Hepatocyte (in vitro differentiated cells): ENCODE results near the gene IRF2. TPM values are rescaled to one million over a fixed set of nuclear protein-coding genes. Genes with fewer than 3 reads are reported as not detected.

Source experiments
- DNase-seq: peaks from one replicate; pipeline ENCODE4 v3.0.0-alpha.2; 2016; ENCODE audit warnings: low spot score
- H2AFZ ChIP-seq: fragments of 200-600 bp; sonication (generic); 2 replicates; pipeline ENCODE4 v1.6.0; 2016; ENCODE audit warnings: antibody characterized with exemption, mild to moderate bottlenecking
- H3K27ac ChIP-seq: fragments of 200-600 bp; sonication (generic); 2 replicates; pipeline ENCODE4 v1.5.1; 2016; ENCODE audit warnings: mild to moderate bottlenecking
- H3K27me3 ChIP-seq: fragments of 200-600 bp; sonication (generic); 2 replicates; pipeline ENCODE4 v1.6.1; 2016
- H3K36me3 ChIP-seq: fragments of 200-600 bp; sonication (generic); replicated peaks from 2 replicates; pipeline ENCODE4 v1.5.1; 2016; ENCODE audit warnings: low read depth; ENCODE audit not compliant: insufficient read depth
- H3K4me1 ChIP-seq: fragments of 200-600 bp; sonication (generic); 2 replicates; pipeline ENCODE4 v1.5.1; 2016; ENCODE audit warnings: mild to moderate bottlenecking, moderate library complexity; ENCODE audit not compliant: insufficient read depth
- H3K4me2 ChIP-seq: fragments of 200-600 bp; sonication (generic); 2 replicates; pipeline ENCODE4 v1.6.0; 2016
- H3K4me3 ChIP-seq: fragments of 200-600 bp; sonication (generic); 2 replicates; pipeline ENCODE4 v1.5.1; 2016; ENCODE audit warnings: mild to moderate bottlenecking
- H3K79me2 ChIP-seq: fragments of 200-600 bp; sonication (generic); 2 replicates; pipeline ENCODE4 v1.6.0; 2017; ENCODE audit warnings: mild to moderate bottlenecking
- H3K9me2 ChIP-seq: fragments of 200-600 bp; sonication (generic); replicated peaks from 2 replicates; pipeline ENCODE4 v1.6.0; 2017; ENCODE audit warnings: mild to moderate bottlenecking; ENCODE audit not compliant: insufficient read depth
- H3K9me3 ChIP-seq: fragments of 200-600 bp; sonication (generic); 2 replicates; pipeline ENCODE4 v1.5.1; 2016; ENCODE audit warnings: low read depth, mild to moderate bottlenecking
- H4K20me1 ChIP-seq: fragments of 200-600 bp; sonication (generic); 2 replicates; pipeline ENCODE4 v1.6.0; 2016; ENCODE audit warnings: mild to moderate bottlenecking; ENCODE audit not compliant: insufficient read depth, poor library complexity, severe bottlenecking
- CTCF ChIP-seq: fragments of 200-600 bp; sonication (generic); IDR thresholded peaks from 2 replicates; pipeline ENCODE4 v1.5.1; 2016; ENCODE audit warnings: antibody characterized with exemption, mild to moderate bottlenecking; ENCODE audit not compliant: poor library complexity
- EZH2 ChIP-seq: fragments of 200-600 bp; sonication (generic); IDR thresholded peaks from 2 replicates; pipeline ENCODE4 v1.6.1; 2016; ENCODE audit warnings: antibody characterized with exemption, mild to moderate bottlenecking, borderline replicate concordance
- EZH2phosphoT487 ChIP-seq: fragments of 200-600 bp; sonication (generic); IDR thresholded peaks from one replicate; pipeline ENCODE4 v1.6.1; 2018; ENCODE audit warnings: antibody characterized with exemption, mild to moderate bottlenecking, low read depth, moderate library complexity; ENCODE audit not compliant: unreplicated experiment, severe bottlenecking
- WGBS: methylation state at CpG from one replicate; pipeline ENCODE4 v1.1.6; 2016; ENCODE audit warnings: low lambda C conversion rate; ENCODE audit errors: missing lambda C conversion rate; 5-methylcytosine and 5-hydroxymethylcytosine counted together
- polyA plus RNA-seq: library from polyadenylated mRNA; unstranded; fragments of >200 nt; fragmentation: Nextera tagmentation; extraction: Ambion mirVana; gene quantifications from 2 replicates; pipeline ENCODE4 v1.2.1, GENCODE V29; 2016
- total RNA-seq: library from RNA; depleted of rRNA; stranded (reverse); fragments of >200 nt; gene quantifications from 2 replicates; pipeline ENCODE4 v1.2.3, GENCODE V29; 2014

IRF2 gene
- total and polyA plus RNA-seq, 2 experiments from 2014 or later: 17.7 to 41.1 TPM

- no peak overlapping the region for H3K27ac ChIP-seq
- no peak overlapping the region for H2AFZ ChIP-seq
- TF ChIP-seq CTCF: no peak
- TF ChIP-seq EZH2: no peak
- TF ChIP-seq EZH2phosphoT487: no peak
- H3K9me2 ChIP-seq: no peaks in the 10 kb centered on the region
- 81% methylated on average over 2 of the region's 2 CpGs for WGBS
- no peak overlapping the region for H3K4me3 ChIP-seq
- no peaks in the 10 kb centered on the region for H3K4me1 ChIP-seq
- H3K4me2 ChIP-seq: no peak overlapping the region
- H3K36me3 ChIP-seq: no peaks in the 10 kb centered on the region
- DNase-seq: no peak
- no peaks in the 10 kb centered on the region for H3K9me3 ChIP-seq
- H3K79me2 ChIP-seq: no peaks in the 10 kb centered on the region
- H3K27me3 ChIP-seq: no peaks in the 10 kb centered on the region
- H4K20me1 ChIP-seq: no peaks in the 10 kb centered on the region
Measured at GRCh38 chr4:184485279-184485678, 10.9 kb upstream of the IRF2 start.

GRCh38 chr4:184481544-184481943 lies 7.2 kb upstream of the IRF2 start:
- no peak for DNase-seq
- TF ChIP-seq EZH2 (no peak), EZH2phosphoT487 (no peak), CTCF (no peak)
- no peaks in the 10 kb centered on the region for H3K9me2 ChIP-seq
- H2AFZ ChIP-seq: no peak overlapping the region
- no peak overlapping the region for H3K27ac ChIP-seq
- peaks cover 8% of the 10 kb centered on the region for H3K4me1 ChIP-seq
- no peak overlapping the region for H3K4me3 ChIP-seq
- WGBS: 92% methylated on average over 6 of the region's 6 CpGs
- no peak overlapping the region for H3K4me2 ChIP-seq
- H3K9me3 ChIP-seq: no peaks in the 10 kb centered on the region
- H3K79me2 ChIP-seq: peaks cover 4% of the 10 kb centered on the region
- H3K27me3 ChIP-seq: no peaks in the 10 kb centered on the region
- no peaks in the 10 kb centered on the region for H4K20me1 ChIP-seq
- no peaks in the 10 kb centered on the region for H3K36me3 ChIP-seq

GRCh38 chr4:184479516-184479950 lies 5.2 kb upstream of the IRF2 start:
- no peaks in the 10 kb centered on the region for H3K9me2 ChIP-seq
- no peaks in the 10 kb centered on the region for H3K36me3 ChIP-seq
- no peaks in the 10 kb centered on the region for H3K27me3 ChIP-seq
- no peak overlapping the region for H3K4me2 ChIP-seq
- no peak overlapping the region for H3K27ac ChIP-seq
- H3K79me2 ChIP-seq: peaks cover 21% of the 10 kb centered on the region
- DNase-seq: no peak
- H3K9me3 ChIP-seq: no peaks in the 10 kb centered on the region
- no peak overlapping the region for H2AFZ ChIP-seq
- H3K4me1 ChIP-seq: peaks cover 16% of the 10 kb centered on the region
- no peak overlapping the region for H3K4me3 ChIP-seq
- no peak for TF ChIP-seq CTCF
- no peak for TF ChIP-seq EZH2
- no peak for TF ChIP-seq EZH2phosphoT487
- no peaks in the 10 kb centered on the region for H4K20me1 ChIP-seq
- WGBS: 64% methylated on average over 1 of the region's 1 CpG
